HG03280 (cell line): ENCODE results near the gene CCDC88C.
"Not testable (repeated sequence)": the region's sequence is repeated elsewhere in the genome, so short reads cannot be mapped to it uniquely, and the experiment has no call there.

Experiments used
- ATAC-seq: cut with Tn5 transposase; IDR thresholded peaks from one replicate; pipeline ENCODE4 v1.9.1; 2021; ENCODE audit warnings: mild to moderate bottlenecking, moderate library complexity; ENCODE audit not compliant: unreplicated experiment

CCDC88C gene

GRCh38 chr14:91255026-91255695 is 162.5 kb downstream of the CCDC88C start:
- no peak for ATAC-seq

- no peak for ATAC-seq
Measured at GRCh38 chr14:91254461-91254860, 163.2 kb downstream of the CCDC88C start.

DNA sequence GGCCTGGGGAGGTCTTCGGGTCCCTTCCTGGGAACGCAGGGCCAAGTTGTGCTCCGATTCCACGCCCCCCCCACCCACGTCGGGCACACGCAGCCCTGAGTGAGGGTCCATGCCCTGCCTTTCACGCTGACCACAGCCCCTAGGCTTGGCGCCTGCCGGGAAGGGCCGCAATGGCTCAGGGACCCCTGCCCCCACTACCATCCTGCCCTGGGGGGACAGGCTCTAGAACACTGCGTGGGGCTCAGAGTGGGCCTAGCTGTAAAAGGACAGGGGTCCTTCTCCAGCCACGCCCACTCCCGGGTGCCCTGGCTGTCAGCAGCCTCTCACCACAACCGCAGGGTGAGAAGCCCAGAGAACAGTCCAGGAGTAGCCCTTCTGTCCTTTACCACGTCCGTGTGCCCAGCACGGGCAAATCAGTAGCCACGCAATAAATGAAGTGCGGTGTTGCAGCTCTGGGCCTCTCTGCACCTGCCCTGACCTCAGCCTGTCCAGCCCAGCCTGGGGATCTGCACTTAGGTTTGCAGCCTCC is 163.8 kb downstream of the CCDC88C start:
- no peak for ATAC-seq

DNA sequence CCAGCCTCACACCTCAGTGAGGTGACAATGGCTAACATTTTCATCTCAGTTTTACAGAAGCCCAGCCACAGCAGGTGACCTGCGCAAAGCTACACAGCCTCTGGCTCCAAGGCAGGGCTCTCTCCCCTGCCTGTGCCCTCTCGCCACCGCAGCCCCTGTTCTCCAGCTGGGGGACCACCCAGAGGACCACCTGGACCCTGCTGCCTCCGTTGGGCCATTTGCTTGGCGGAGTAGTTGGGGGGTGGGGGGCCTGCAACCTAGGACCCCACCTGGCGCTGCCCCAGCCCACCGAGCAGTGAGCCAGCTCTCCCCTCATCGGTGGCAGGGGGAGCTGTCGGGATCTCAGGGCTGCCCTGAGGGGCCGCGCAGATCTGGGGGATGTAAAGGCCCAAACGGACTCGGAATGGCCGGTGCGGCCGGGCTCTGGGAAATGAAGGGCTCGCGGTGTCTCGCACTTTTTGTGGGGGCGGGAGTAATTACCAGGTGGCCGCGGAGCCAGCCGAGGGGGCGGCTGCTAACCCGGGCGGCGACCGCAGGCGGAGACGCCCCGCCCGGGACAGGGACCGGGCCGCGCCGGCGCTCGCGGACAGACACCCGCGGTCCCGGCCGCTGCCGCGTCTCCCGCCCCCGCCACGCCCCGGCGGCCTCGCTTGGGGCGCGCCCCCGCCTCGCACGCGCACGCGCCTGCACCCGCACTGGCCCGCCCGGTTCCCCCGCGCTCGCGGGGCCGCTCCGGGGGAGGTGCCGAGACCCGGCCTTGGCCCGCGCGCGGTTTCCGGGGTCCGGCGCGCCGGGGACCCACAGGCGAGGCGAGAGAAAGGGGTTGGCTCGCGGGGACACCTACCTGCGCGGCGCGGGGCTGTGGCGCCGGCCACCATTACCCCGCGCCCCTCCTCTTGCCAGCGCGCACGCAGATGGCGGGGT is 164.5 kb downstream of the CCDC88C start:
- ATAC-seq = no peak

DNA sequence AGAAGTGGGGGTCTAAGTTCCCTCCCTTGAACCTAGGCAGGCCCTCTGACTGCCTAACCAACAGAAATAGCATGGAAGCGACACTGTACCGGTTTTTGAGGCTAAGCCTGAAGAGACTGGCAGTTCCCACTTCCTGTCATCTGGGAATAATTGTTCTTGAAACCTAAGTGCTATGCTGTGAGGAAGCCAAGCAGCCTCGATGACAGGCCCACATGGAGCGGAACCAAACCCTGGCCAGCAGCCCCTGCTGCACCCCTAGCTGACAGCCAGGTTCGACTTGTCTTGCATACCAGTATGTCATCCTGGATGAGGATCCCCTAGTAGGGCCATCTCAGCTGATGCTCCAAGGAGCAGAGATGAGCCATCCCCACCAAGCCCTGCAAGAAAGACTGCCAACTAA is 166.7 kb downstream of the CCDC88C start:
- no peak for ATAC-seq

DNA sequence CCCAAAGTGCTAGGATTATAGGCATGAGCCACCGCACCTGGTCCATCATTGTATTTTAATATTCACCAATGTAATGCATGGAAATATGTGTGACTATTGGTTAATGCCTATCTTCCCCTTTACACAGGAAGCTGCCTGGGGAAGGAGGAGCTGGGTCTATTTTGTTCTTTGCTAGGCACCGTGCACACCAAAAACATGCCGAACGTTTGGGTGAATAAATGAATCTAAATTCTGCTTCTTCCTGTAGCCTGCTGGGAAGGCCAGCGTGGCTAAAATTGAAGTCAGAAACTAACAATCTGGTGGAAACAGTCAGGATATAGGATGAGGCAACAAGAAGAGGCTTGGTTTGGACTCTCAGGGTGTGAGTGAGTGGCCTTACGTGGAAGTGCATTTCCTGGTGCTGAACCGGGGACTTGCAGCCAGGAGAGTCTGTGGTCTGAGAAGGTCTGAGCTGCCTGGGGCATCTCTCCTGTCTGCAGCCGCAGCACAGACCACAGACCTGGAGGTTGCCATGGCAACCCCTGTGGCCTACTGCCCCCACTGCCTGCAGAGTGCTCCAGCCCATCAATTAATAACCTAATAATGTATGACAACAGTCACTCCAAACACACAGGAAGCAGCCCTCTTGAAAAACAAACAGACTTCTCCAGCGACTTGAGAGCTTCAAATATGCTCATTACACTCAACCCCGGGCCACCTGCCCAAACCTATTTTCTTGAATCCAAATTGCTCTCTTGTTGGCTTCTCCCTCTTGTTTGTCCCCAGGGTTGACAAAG is 167.6 kb downstream of the CCDC88C start:
- ATAC-seq = peak; percentile 79

- no peak for ATAC-seq
Measured at GRCh38 chr14:91246051-91246852, 171.4 kb downstream of the CCDC88C start.

DNA sequence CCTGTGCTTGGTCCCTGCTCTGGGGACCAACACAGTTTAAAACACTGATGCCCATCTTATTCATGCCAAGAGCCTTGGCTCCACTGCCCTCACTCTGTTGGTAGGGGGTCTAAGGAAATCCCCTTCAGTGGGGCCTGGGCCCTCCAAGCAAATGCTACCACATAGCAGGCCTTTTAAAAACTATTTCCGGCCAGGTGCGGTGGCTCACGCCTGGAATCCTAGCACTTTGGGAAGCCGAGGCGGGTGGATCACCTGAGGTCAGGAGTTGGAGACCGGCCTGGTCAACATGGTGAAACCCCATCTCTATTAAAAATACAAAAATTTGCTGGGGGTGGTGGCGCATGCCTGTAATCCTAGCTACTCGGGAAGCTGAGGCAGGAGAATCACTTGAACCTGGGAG is 172.0 kb downstream of the CCDC88C start:
- ATAC-seq = not testable (repeated sequence)

DNA sequence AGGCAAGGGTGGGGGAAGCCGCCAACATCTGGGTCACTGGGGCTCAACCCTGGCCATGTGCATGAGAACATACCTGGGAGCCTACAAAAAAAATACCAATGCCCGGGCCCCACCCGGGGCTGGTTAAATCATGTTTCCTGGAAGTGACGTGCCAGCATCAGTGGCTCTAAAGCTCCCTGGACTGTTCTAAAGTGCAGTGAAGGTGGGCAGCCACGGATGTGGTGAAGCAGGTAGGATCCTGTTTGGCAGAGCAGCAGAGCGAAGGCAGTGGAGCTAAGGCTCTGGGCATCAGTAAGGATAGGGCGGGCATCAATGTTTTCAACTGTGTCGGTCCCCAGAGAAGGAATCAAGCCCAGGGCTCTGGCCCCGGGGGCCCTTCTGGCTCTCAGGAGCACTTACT is 172.6 kb downstream of the CCDC88C start:
- ATAC-seq = no peak

DNA sequence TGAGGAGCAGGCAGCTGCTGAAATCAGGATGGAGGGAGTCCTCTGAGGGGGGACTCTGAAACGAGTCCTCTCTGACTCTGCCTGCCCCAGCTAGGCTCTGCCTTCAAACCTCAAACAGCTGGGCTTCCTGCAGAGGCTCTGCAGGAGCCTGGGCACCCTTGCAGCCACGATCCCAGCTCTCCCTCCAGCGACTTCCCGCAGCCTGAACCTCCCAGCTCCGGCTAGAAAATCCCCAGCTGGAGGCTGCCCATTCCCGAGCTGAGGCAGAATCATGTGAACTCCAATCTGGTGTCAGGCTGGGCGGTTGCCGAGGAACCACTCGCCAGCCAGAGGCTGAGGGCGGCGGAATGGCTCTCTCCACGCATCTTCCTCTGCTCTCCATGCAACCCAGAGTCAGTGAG is 173.1 kb downstream of the CCDC88C start, which contains the start of gene GPR68:
Gene GPR68, minus strand, starts transcription at position 204 of the 401 bp plus-strand sequence. CDS start 9,654 bp downstream, outside the sequence.
- no peak for ATAC-seq

DNA sequence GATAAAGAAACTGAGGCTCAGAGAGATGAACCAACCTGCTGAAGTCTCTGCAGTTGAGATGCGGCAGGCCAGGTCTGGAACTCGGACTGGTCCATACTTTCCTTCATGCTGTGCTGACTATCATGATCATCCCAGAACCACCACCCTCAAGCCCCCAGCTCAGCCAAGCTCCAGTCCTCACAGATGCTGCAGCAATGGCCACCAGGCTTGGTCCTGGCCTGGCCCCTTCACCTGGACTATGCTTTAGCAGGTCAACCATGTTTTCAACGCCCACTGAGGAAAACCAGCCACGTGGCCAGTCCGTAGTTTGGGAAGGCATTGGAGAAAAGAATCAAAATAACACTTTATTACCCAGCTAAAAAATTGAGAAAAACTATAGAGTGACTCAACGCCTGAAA is 174.5 kb downstream of the CCDC88C start:
- ATAC-seq = no peak

- ATAC-seq = no peak
Measured at GRCh38 chr14:91242635-91243034, 175.0 kb downstream of the CCDC88C start.

- ATAC-seq = peak; percentile 49
Measured at GRCh38 chr14:91241863-91242262, 175.8 kb downstream of the CCDC88C start.

- ATAC-seq = no peak
Measured at GRCh38 chr14:91238661-91239060, 179.0 kb downstream of the CCDC88C start.

DNA sequence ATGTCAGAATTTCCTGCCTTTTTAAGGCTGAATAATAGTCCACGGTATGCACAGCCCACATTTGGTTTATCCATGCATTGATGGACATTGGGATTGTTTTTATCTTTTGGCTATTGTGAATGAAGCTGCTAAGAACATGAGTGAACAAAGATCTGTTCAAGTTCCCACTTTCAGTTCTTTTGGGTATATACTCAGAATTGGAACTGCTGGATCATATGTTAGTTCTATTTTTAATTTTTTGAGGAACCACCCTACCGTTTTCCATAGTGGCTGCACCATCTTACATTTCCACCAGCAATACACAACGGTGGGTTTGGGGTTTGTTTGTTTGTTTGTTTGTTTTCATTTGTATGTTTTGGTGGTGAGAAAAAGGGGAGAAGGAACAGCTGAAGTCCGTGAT is 179.5 kb downstream of the CCDC88C start:
- no peak for ATAC-seq

GRCh38 chr14:91237219-91237618 is 180.4 kb downstream of the CCDC88C start:
- no peak for ATAC-seq

DNA sequence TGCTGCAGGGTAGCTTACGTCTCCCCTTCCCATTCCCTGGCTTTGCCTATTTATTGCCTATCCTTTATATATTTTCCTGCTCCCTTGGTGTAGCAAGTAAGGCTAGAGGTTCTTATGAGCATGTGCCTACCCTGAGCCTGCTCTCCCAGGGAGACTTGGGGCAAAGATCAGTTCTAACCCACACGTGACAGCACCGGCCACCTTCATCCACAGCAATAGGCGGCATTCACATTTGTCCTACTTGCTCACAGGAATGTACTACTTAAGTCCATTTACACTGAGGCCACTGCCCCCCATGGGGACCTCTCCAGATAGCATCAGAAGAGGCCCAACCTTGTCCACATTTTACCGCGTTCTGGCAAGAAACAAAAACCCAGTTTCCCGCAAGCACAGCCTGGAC is 181.8 kb downstream of the CCDC88C start:
- no peak for ATAC-seq

- no peak for ATAC-seq
Measured at GRCh38 chr14:91234791-91235114, 182.9 kb downstream of the CCDC88C start.

DNA sequence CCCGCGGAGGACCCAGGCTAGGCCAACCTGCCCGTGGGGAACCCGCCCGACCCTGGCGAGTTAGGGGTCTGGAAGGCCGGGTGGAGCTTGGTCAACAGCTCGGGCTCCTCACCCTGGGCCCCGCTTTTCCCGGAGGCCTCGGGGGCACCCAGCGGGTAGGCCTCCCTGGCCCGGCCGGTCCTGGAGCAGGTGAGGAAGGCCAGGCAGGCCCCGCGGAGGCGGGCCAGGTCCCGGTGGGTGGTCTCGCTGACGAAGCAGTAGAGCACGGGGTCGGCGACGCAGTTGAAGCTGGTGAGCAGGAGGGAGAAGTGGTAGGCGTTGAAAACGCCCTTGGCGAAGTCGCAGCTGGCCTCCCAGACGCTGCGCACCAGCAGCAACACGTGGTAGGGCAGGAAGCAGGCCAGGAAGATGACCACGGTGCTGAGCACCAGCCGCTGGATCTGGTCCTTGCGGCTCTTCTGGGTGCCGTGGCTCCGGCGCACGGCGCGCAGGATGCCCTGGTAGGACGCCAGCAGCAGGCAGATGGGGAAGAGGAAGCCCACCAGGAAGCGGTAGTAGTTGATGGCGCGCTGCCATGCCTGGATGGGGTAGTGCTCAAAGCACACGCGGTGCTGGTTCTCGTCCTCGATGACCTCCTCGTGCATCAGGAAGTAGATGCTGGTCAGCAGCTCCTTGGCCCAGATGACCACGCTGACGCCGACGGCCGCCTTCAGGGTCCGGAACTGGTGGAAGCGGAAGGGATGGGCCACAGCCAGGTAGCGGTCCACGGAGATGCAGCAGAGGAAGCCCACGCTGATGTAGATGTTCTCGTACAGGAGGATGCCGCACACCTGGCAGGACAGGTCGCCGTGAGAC is 183.5 kb downstream of the CCDC88C start:
- no peak for ATAC-seq
